Nephron progenitor cell (in vitro differentiated cells): ENCODE measurements around the gene DAGLA.

ENCODE experiments used
- DNase-seq: peaks from one replicate; pipeline ENCODE4 v3.0.0; 2021
- H3K27ac Mint-ChIP-seq: 2 replicates; pipeline ENCODE4 v1.8.0; 2021; ENCODE audit warnings: mild to moderate bottlenecking, moderate library complexity, mixed read lengths
- H3K27me3 Mint-ChIP-seq: 2 replicates; pipeline ENCODE4 v1.8.0; 2021; ENCODE audit warnings: mild to moderate bottlenecking, low read depth, mixed read lengths; ENCODE audit not compliant: poor library complexity
- H3K36me3 Mint-ChIP-seq: 2 replicates; pipeline ENCODE4 v1.8.0; 2021; ENCODE audit warnings: low read depth, mixed read lengths
- H3K4me1 Mint-ChIP-seq: 2 replicates; pipeline ENCODE4 v1.8.0; 2021; ENCODE audit warnings: mixed read lengths
- H3K4me3 Mint-ChIP-seq: 2 replicates; pipeline ENCODE4 v1.8.0; 2021; ENCODE audit warnings: mild to moderate bottlenecking, moderate library complexity, mixed read lengths
- H3K9me3 Mint-ChIP-seq: 2 replicates; pipeline ENCODE4 v1.8.0; 2021; ENCODE audit warnings: mild to moderate bottlenecking, moderate library complexity, mixed read lengths
- CTCF ChIP-seq: fragments of 200-600 bp; sonication (generic); IDR thresholded peaks from 2 replicates; pipeline ENCODE4 v1.5.0; 2021; ENCODE audit warnings: antibody characterized with exemption

Gene DAGLA

DNA sequence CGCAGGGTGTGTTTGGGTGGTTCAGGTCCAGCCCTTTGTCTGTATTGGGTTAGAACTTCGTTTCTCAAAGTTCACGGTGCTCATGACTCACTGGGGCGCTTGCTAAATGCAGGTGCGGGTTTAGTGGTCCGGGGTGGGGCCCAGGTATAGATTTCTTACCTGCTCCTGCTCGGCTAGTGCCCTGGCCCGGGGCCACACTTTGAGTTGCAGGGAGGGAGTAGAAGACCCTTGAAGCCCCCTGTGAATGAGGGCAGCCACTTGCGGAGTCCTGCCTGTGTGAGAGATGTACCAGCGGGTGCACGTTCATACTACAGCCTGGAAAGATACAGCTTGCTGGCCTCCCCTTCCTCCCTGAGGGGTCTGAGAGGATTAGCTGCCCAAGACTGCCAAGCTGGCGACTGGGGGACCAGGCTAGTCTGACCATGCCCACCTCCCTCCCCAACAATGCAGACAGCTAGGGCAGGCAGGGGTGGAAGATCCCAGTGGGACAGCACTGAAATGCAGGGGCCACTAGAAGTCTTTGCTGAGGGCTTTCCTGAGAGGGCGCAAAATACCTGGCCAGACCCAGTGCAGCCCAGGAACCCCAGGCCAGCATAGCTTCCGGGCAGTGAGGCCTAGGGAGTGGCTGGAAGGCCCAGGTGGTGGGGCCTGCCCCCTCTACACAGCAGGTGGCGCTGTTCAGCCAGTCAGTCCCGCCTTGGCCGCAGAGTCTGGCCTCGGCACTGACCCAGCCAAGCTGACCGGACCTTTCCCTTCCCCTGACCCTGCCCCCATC, 67.2 kb downstream of the DAGLA start:
- Mint-ChIP-seq H3K9me3 (no peaks in the 10 kb centered on the region), H3K27me3 (peaks cover 16% of the 10 kb centered on the region), H3K27ac (no peak overlapping the region), H3K4me1 (peaks cover 45% of the 10 kb centered on the region), H3K4me3 (no peak overlapping the region), H3K36me3 (no peaks in the 10 kb centered on the region)
- DNase-seq: peak; percentile 90
- TF ChIP-seq CTCF: peak; percentile 88

DNA sequence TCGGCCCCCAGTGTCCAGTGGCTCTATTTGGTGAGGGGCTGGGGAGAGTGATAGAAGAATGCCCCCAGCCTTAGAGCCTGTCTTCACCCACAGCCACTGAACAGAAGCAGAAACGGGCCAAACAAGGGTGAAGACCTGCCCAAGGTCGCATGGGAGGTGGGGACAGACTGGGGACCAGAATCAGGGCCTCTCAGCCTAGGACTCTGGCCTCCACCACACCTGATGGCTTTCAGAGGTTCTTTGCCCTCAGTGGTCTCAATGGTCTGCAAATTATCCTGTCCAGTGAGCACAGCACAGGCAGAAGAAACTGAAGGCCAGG, 67.7 kb downstream of the DAGLA start:
- H3K4me1 Mint-ChIP-seq: peaks cover 46% of the 10 kb centered on the region
- H3K9me3 Mint-ChIP-seq: no peaks in the 10 kb centered on the region
- no peaks in the 10 kb centered on the region for H3K36me3 Mint-ChIP-seq
- no peak for TF ChIP-seq CTCF
- DNase-seq: no peak
- H3K4me3 Mint-ChIP-seq: no peak overlapping the region
- H3K27me3 Mint-ChIP-seq: peaks cover 18% of the 10 kb centered on the region
- no peak overlapping the region for H3K27ac Mint-ChIP-seq

GRCh38 chr11:61749591-61750217, 69.5 kb downstream of the DAGLA start:
- Mint-ChIP-seq H3K36me3 (no peaks in the 10 kb centered on the region), H3K9me3 (no peaks in the 10 kb centered on the region), H3K27ac (no peak overlapping the region), H3K27me3 (peaks cover 32% of the 10 kb centered on the region), H3K4me1 (peaks cover 64% of the 10 kb centered on the region), H3K4me3 (peak overlapping the region; percentile 32)
- DNase-seq: peak; percentile 60
- no peak for TF ChIP-seq CTCF

GRCh38 chr11:61750631-61751273, 70.6 kb downstream of the DAGLA start:
- H3K36me3 Mint-ChIP-seq: no peaks in the 10 kb centered on the region
- H3K27ac Mint-ChIP-seq: peak overlapping the region; percentile 7
- DNase-seq: no peak
- peaks cover 70% of the 10 kb centered on the region for H3K4me1 Mint-ChIP-seq
- H3K9me3 Mint-ChIP-seq: no peaks in the 10 kb centered on the region
- peaks cover 32% of the 10 kb centered on the region for H3K27me3 Mint-ChIP-seq
- H3K4me3 Mint-ChIP-seq: peak overlapping the region; percentile 62
- no peak for TF ChIP-seq CTCF

DNA sequence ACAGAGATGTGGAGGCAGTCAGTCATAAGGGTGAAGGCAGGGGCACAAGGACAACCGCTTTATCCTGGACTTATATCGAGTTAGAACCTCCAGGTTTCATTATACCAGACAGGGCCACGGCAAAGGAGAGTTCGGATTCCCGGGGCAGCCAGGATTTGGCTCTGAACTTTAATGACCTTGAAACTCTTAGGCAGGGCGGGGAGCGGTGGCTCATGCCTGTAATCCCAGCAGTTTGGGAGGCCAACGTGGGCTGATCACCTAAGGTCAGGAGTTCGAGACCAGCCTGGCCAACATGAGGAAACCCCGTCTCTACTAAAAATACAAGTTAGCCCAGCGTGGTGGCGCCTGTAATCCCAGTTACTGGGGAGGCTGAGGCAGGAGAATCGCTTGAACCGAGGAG, 71.2 kb downstream of the DAGLA start:
- no peak for TF ChIP-seq CTCF
- H3K9me3 Mint-ChIP-seq: no peaks in the 10 kb centered on the region
- H3K27me3 Mint-ChIP-seq: peaks cover 29% of the 10 kb centered on the region
- no peaks in the 10 kb centered on the region for H3K36me3 Mint-ChIP-seq
- H3K4me1 Mint-ChIP-seq: peaks cover 71% of the 10 kb centered on the region
- peak overlapping the region; percentile 7 for H3K27ac Mint-ChIP-seq
- no peak for DNase-seq
- peak overlapping the region; percentile 62 for H3K4me3 Mint-ChIP-seq
